ENCODE results near the gene YTHDF2.

YTHDF2 gene

DNA sequence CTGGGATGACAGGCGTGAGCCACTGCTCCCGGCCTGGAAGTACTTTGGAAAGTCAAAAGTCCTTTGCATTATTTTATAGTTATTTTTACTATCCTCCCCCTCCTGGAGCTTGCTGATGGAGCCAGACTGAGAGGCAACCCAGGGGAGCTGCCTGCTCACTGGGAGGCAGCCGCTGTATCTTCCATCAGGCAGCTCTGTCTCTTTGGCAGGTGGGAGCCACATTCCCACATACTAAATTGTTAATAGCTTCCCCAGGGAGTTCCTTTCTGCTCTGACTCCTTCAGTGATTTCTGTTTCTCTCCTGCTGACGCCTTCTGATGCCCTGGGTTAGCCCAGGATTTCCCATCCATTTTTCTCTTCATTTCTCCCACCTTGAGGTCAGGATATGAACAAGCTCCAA lies 70.3 kb downstream of the YTHDF2 start:
- Mint-ChIP-seq H3K27me3 (peaks cover 28% of the 10 kb centered on the region), H3K4me1 (no peaks in the 10 kb centered on the region), H3K27ac (peak overlapping the region in 1 of 2 donors; percentile 65), H3K9me3 (no peaks in the 10 kb centered on the region), H3K4me3 (no peak overlapping the region)
- DNase-seq (no peak), ATAC-seq (no peak)

GRCh38 chr1:28807986-28808385 lies 71.2 kb downstream of the YTHDF2 start:
- Mint-ChIP-seq H3K4me1 (peaks cover 5% of the 10 kb centered on the region), H3K9me3 (no peaks in the 10 kb centered on the region), H3K27ac (no peak overlapping the region), H3K4me3 (no peak overlapping the region), H3K27me3 (peaks cover 36% of the 10 kb centered on the region)
- DNase-seq (no peak), ATAC-seq (no peak)

DNA sequence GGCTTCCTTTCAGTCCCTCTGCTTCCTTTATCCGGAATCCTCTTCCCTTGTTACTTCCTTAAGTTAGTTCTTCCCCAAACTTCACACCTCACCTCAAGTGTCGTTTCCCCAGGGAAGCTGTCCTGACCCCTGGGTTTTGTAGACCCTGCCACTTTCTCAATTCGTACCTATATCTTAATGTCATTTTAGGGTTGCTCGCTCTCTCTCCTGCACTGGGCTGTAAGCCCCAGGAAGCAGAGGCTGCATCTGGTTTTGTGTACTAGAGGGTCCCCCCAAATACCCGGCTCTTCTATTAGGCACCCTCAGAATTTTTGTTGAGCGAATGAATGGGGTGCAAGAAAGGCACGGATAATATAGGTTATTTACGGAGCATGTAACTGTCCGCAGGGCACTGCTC lies 74.6 kb downstream of the YTHDF2 start:
- H3K4me1 Mint-ChIP-seq = peaks cover 5% of the 10 kb centered on the region
- no peak for DNase-seq
- peaks cover 64% of the 10 kb centered on the region for H3K27me3 Mint-ChIP-seq
- no peaks in the 10 kb centered on the region for H3K9me3 Mint-ChIP-seq
- no peak overlapping the region for H3K4me3 Mint-ChIP-seq
- ATAC-seq = no peak
- H3K27ac Mint-ChIP-seq = no peak overlapping the region

DNA sequence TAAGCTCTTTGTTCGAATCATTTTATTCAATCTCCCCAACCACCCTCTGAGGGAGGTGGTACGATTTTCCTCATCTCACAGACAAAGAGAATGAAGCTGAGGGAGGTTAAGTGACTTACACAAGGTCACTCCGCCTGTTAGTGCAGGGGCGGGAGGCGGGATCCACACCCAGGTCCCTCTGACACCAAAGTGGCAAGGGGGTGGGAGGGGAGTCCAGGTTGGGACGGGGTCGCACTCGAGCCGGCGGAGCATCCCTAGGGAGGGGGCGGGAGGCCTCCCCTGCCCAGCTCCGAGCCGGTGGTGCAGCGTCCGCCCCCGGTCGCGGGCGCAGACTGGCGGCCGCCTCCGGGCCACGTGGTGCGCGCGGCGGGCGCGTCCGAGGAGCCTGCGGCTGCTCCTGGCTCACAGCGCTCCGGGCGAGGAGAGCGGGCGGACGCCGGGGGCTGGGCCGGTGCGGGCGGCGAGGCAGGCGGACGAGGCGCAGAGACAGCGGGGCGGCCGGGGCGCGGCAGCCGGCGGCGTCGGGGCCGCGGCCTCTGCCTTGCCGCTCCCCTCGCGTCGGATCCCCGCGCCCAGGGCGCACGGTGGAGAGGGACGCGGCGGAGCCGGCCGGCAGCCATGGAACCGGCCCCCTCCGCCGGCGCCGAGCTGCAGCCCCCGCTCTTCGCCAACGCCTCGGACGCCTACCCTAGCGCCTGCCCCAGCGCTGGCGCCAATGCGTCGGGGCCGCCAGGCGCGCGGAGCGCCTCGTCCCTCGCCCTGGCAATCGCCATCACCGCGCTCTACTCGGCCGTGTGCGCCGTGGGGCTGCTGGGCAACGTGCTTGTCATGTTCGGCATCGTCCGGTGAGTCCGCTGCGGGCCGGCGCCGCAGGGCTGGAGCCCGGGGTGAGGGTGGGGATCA lies 75.3 kb downstream of the YTHDF2 start, which contains the start of gene OPRD1:
TSS of gene OPRD1 (plus strand) at position 405 of the 903 bp plus-strand sequence. CDS start at position 619, 214 bp downstream.
- ATAC-seq (no peak), DNase-seq (peak in 1 of 2 donors; percentile 9)
- Mint-ChIP-seq H3K4me3 (peak within 1 kb of the TSS in 1 of 2 donors; percentile 14), H3K27me3 (peaks cover 68% of the 10 kb centered on the region), H3K4me1 (peaks cover 5% of the 10 kb centered on the region), H3K27ac (no peak within 1 kb of the TSS), H3K9me3 (no peaks in the 10 kb centered on the region)

GRCh38 chr1:28812669-28813468 lies 76.1 kb downstream of the YTHDF2 start:
- ATAC-seq = no peak
- peaks cover 5% of the 10 kb centered on the region for H3K4me1 Mint-ChIP-seq
- no peak overlapping the region for H3K27ac Mint-ChIP-seq
- no peak for DNase-seq
- no peaks in the 10 kb centered on the region for H3K9me3 Mint-ChIP-seq
- H3K4me3 Mint-ChIP-seq = peak overlapping the region in 1 of 2 donors; percentile 14
- peaks cover 74% of the 10 kb centered on the region for H3K27me3 Mint-ChIP-seq

DNA sequence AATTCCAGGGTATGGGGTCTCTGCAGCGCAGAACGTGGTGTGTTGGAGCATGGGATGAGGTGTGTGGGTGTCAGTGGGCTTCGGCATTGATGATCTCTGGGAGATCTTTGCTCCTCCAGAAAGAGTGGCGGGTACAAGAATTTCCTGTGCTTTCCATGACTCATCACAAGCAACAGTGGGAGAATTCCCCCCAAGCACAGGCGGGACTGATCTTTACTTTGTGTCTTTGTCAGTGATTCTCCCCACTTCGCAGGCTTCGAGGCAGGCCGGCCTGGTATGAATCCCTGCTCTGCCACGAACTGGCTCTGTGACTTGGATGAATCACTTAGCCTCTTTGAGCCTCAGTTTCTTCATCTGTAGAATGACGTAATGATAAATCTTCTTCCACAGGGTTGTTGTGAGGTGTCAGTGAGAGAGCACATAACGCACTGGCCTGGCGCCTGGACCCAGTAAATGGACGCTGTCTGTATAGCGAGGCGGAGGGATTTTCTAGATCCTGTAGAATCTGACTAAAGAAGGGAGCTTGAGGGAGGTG lies 77.3 kb downstream of the YTHDF2 start:
- ATAC-seq (no peak), DNase-seq (no peak)
- Mint-ChIP-seq H3K4me1 (peaks cover 5% of the 10 kb centered on the region), H3K9me3 (no peaks in the 10 kb centered on the region), H3K27ac (peak overlapping the region in 1 of 2 donors; percentile 16), H3K27me3 (peaks cover 85% of the 10 kb centered on the region), H3K4me3 (no peak overlapping the region)

DNA sequence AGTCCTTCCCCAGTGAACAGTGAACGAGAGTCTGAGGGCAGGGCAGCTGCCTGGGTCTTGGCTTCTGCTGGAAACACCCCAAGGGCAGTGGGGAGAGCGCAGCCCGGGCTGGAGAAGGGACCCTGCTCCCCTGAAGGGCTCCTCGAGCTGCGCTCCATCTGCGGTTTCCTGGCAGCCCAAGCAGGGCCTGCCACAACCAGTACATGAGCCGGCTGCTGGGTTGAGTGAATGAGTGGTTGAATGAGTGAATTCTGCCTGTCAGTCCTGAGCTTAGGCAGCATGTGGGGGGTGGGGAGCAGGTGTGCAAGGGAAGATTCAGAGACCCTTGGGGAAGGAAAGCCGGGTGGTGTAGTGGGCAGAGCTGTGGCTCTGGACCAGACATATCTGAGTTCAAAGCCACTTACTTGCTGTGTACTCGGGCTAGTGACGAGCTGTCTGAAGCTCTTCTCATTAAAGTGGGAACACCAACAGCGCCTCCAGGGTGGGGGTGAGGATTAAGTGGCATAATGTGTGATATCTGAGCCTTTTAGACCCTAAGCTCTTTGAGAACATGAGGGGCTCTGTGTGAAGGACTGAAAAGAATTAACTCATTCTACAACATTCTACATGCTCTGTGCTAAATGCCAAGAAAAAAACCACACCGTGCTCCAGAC lies 78.9 kb downstream of the YTHDF2 start:
- Mint-ChIP-seq H3K4me3 (no peak overlapping the region), H3K9me3 (no peaks in the 10 kb centered on the region), H3K4me1 (peaks cover 5% of the 10 kb centered on the region), H3K27ac (no peak overlapping the region), H3K27me3 (peaks cover 82% of the 10 kb centered on the region)
- no peak for ATAC-seq
- DNase-seq = no peak

- no peak overlapping the region for H3K27ac Mint-ChIP-seq
- no peak for ATAC-seq
- no peak overlapping the region for H3K4me3 Mint-ChIP-seq
- peaks cover 5% of the 10 kb centered on the region for H3K4me1 Mint-ChIP-seq
- H3K9me3 Mint-ChIP-seq = no peaks in the 10 kb centered on the region
- H3K27me3 Mint-ChIP-seq = peaks cover 71% of the 10 kb centered on the region
- no peak for DNase-seq
These were observed 80.4 kb downstream of the YTHDF2 start for GRCh38 chr1:28817133-28817532.

DNA sequence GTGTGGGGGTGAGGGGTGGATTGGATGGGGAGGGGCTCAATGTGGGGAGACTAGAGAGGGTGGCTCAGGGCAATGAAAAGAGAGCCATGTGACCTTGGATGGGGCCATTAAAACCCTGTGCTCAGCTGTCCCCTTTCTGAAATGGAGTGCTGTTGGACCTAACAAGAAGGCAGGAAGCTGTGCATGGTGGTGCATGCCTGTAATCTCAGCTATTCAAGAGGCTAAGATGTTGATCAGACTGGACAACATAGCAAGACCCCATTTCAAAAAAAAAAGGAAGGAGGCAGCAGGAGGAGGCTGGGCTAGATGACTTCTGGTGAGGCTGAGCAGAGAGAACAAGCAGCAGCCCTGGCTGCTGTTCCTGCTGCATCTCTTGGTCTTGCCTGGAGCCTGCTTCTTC lies 82.3 kb downstream of the YTHDF2 start:
- no peak overlapping the region for H3K27ac Mint-ChIP-seq
- H3K9me3 Mint-ChIP-seq = no peaks in the 10 kb centered on the region
- DNase-seq = no peak
- no peak for ATAC-seq
- no peaks in the 10 kb centered on the region for H3K4me1 Mint-ChIP-seq
- H3K27me3 Mint-ChIP-seq = peaks cover 52% of the 10 kb centered on the region
- H3K4me3 Mint-ChIP-seq = no peak overlapping the region

All from stimulated activated naive CD8-positive, alpha-beta T cell treated with anti-CD3 and anti-CD28 coated beads, Interleukin-15, amount 100 ng/mL, for 72 hours (primary cell).